Hepatocyte (in vitro differentiated cells): ENCODE measurements around the gene SLC13A2. TPM values are rescaled to one million over a fixed set of nuclear protein-coding genes. Genes with fewer than 3 reads are reported as not detected.

Experiments
- DNase-seq: peaks from one replicate; pipeline ENCODE4 v3.0.0-alpha.2; 2016; ENCODE audit warnings: low spot score
- H2AFZ ChIP-seq: fragments of 200-600 bp; sonication (generic); 2 replicates; pipeline ENCODE4 v1.6.0; 2016; ENCODE audit warnings: antibody characterized with exemption, mild to moderate bottlenecking
- H3K27ac ChIP-seq: fragments of 200-600 bp; sonication (generic); 2 replicates; pipeline ENCODE4 v1.5.1; 2016; ENCODE audit warnings: mild to moderate bottlenecking
- H3K27me3 ChIP-seq: fragments of 200-600 bp; sonication (generic); 2 replicates; pipeline ENCODE4 v1.6.1; 2016
- H3K36me3 ChIP-seq: fragments of 200-600 bp; sonication (generic); replicated peaks from 2 replicates; pipeline ENCODE4 v1.5.1; 2016; ENCODE audit warnings: low read depth; ENCODE audit not compliant: insufficient read depth
- H3K4me1 ChIP-seq: fragments of 200-600 bp; sonication (generic); 2 replicates; pipeline ENCODE4 v1.5.1; 2016; ENCODE audit warnings: mild to moderate bottlenecking, moderate library complexity; ENCODE audit not compliant: insufficient read depth
- H3K4me2 ChIP-seq: fragments of 200-600 bp; sonication (generic); 2 replicates; pipeline ENCODE4 v1.6.0; 2016
- H3K4me3 ChIP-seq: fragments of 200-600 bp; sonication (generic); 2 replicates; pipeline ENCODE4 v1.5.1; 2016; ENCODE audit warnings: mild to moderate bottlenecking
- H3K79me2 ChIP-seq: fragments of 200-600 bp; sonication (generic); 2 replicates; pipeline ENCODE4 v1.6.0; 2017; ENCODE audit warnings: mild to moderate bottlenecking
- H3K9me2 ChIP-seq: fragments of 200-600 bp; sonication (generic); replicated peaks from 2 replicates; pipeline ENCODE4 v1.6.0; 2017; ENCODE audit warnings: mild to moderate bottlenecking; ENCODE audit not compliant: insufficient read depth
- H3K9me3 ChIP-seq: fragments of 200-600 bp; sonication (generic); 2 replicates; pipeline ENCODE4 v1.5.1; 2016; ENCODE audit warnings: low read depth, mild to moderate bottlenecking
- H4K20me1 ChIP-seq: fragments of 200-600 bp; sonication (generic); 2 replicates; pipeline ENCODE4 v1.6.0; 2016; ENCODE audit warnings: mild to moderate bottlenecking; ENCODE audit not compliant: insufficient read depth, poor library complexity, severe bottlenecking
- EZH2 ChIP-seq: fragments of 200-600 bp; sonication (generic); IDR thresholded peaks from 2 replicates; pipeline ENCODE4 v1.6.1; 2016; ENCODE audit warnings: antibody characterized with exemption, mild to moderate bottlenecking, borderline replicate concordance
- EZH2phosphoT487 ChIP-seq: fragments of 200-600 bp; sonication (generic); IDR thresholded peaks from one replicate; pipeline ENCODE4 v1.6.1; 2018; ENCODE audit warnings: antibody characterized with exemption, mild to moderate bottlenecking, low read depth, moderate library complexity; ENCODE audit not compliant: unreplicated experiment, severe bottlenecking
- WGBS: methylation state at CpG from one replicate; pipeline ENCODE4 v1.1.6; 2016; ENCODE audit warnings: low lambda C conversion rate; ENCODE audit errors: missing lambda C conversion rate; 5-methylcytosine and 5-hydroxymethylcytosine counted together
- polyA plus RNA-seq: library from polyadenylated mRNA; unstranded; fragments of >200 nt; fragmentation: Nextera tagmentation; extraction: Ambion mirVana; gene quantifications from 2 replicates; pipeline ENCODE4 v1.2.1, GENCODE V29; 2016
- total RNA-seq: library from RNA; depleted of rRNA; stranded (reverse); fragments of >200 nt; gene quantifications from 2 replicates; pipeline ENCODE4 v1.2.3, GENCODE V29; 2014
- TF ChIP-seq, protein P1 (sequence below): fragments of 200-600 bp; sonication (generic); IDR thresholded peaks from 2 replicates; pipeline ENCODE4 v1.5.1; 2016; ENCODE audit warnings: antibody characterized with exemption, mild to moderate bottlenecking; ENCODE audit not compliant: poor library complexity

SLC13A2 gene
- total and polyA plus RNA-seq, 2 experiments from 2014 or later: 2.0 TPM

- TF ChIP-seq EZH2phosphoT487: no peak
- TF ChIP-seq, protein P1, sequence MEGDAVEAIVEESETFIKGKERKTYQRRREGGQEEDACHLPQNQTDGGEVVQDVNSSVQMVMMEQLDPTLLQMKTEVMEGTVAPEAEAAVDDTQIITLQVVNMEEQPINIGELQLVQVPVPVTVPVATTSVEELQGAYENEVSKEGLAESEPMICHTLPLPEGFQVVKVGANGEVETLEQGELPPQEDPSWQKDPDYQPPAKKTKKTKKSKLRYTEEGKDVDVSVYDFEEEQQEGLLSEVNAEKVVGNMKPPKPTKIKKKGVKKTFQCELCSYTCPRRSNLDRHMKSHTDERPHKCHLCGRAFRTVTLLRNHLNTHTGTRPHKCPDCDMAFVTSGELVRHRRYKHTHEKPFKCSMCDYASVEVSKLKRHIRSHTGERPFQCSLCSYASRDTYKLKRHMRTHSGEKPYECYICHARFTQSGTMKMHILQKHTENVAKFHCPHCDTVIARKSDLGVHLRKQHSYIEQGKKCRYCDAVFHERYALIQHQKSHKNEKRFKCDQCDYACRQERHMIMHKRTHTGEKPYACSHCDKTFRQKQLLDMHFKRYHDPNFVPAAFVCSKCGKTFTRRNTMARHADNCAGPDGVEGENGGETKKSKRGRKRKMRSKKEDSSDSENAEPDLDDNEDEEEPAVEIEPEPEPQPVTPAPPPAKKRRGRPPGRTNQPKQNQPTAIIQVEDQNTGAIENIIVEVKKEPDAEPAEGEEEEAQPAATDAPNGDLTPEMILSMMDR: no peak
- no peak for TF ChIP-seq EZH2
- H2AFZ ChIP-seq: no peak overlapping the region
- no peaks in the 10 kb centered on the region for H3K36me3 ChIP-seq
- no peaks in the 10 kb centered on the region for H4K20me1 ChIP-seq
- H3K27ac ChIP-seq: no peak overlapping the region
- H3K4me1 ChIP-seq: peaks cover 20% of the 10 kb centered on the region
- H3K4me2 ChIP-seq: no peak overlapping the region
- WGBS: 97% methylated on average over 2 of the region's 2 CpGs
- no peaks in the 10 kb centered on the region for H3K9me3 ChIP-seq
- H3K79me2 ChIP-seq: no peaks in the 10 kb centered on the region
- DNase-seq: no peak
- no peaks in the 10 kb centered on the region for H3K9me2 ChIP-seq
- H3K4me3 ChIP-seq: no peak overlapping the region
- H3K27me3 ChIP-seq: no peaks in the 10 kb centered on the region
These were observed 54.4 kb downstream of the SLC13A2 start for GRCh38 chr17:28527859-28528258.

DNA sequence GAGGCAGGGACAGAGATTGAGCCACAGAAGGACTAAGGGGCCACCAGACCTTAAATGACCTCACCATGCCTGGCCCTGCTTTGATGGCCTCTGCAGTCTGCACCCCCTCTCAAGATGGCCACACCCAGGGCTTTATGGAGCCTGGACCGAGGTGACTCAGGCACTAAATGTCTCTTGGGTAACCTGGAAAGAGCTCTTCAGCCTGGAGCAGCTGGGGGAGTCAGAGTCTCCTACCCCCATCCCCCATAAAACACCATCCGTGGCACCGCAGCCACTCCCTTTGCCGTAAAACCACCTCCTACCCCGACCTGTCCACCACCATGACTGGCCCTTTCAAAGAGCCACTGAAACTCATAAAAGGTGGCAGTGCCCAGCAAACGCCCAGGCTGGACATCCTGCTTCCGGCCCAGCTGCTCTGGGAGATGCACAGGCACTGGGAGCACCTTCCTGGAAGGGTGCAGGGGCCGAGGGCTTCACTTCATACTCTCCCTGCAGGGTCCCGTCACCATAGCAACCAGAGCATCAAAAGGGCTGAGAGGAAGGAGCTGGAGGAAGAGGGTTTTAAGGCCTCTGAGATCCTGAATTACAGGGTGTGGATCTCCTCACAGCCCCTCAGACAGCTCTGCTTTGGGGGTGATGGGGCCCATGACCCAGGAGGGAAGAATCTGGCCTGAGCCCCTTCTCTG is 55.0 kb downstream of the SLC13A2 start:
- Histone ChIP-seq H2AFZ (no peak overlapping the region), H3K4me3 (no peak overlapping the region), H3K27me3 (no peaks in the 10 kb centered on the region), H3K4me1 (peaks cover 20% of the 10 kb centered on the region), H3K36me3 (no peaks in the 10 kb centered on the region), H3K9me2 (no peaks in the 10 kb centered on the region), H3K79me2 (no peaks in the 10 kb centered on the region), H3K4me2 (no peak overlapping the region), H4K20me1 (no peaks in the 10 kb centered on the region), H3K27ac (no peak overlapping the region), H3K9me3 (no peaks in the 10 kb centered on the region)
- 76% methylated on average over 9 of the region's 9 CpGs for whole genome bisulfite sequencing
- peak; percentile 65 for DNase-seq
- TF ChIP-seq EZH2 (no peak), EZH2phosphoT487 (no peak)
- TF ChIP-seq, protein P1: no peak

GRCh38 chr17:28529013-28529400 is 55.6 kb downstream of the SLC13A2 start:
- H3K4me2 ChIP-seq: no peak overlapping the region
- no peaks in the 10 kb centered on the region for H3K36me3 ChIP-seq
- H3K27ac ChIP-seq: no peak overlapping the region
- TF ChIP-seq EZH2: no peak
- TF ChIP-seq, protein P1: no peak
- no peak for TF ChIP-seq EZH2phosphoT487
- H3K4me1 ChIP-seq: peaks cover 20% of the 10 kb centered on the region
- no peaks in the 10 kb centered on the region for H3K9me3 ChIP-seq
- H2AFZ ChIP-seq: no peak overlapping the region
- H3K9me2 ChIP-seq: no peaks in the 10 kb centered on the region
- no peaks in the 10 kb centered on the region for H3K27me3 ChIP-seq
- no peak for DNase-seq
- H4K20me1 ChIP-seq: no peaks in the 10 kb centered on the region
- H3K79me2 ChIP-seq: no peaks in the 10 kb centered on the region
- 80% methylated on average over 3 of the region's 3 CpGs for WGBS
- no peak overlapping the region for H3K4me3 ChIP-seq
